NT2/D1 (cell line): ENCODE data around the gene BFSP1.

Experiments
- SUZ12 ChIP-seq: IDR thresholded peaks from 2 replicates; pipeline ENCODE4 v1.6.1; 2011; ENCODE audit not compliant: insufficient read length, insufficient read depth; ENCODE audit errors: extremely low read depth
- YY1 ChIP-seq: IDR thresholded peaks from 2 replicates; pipeline ENCODE4 v1.6.1; 2011; ENCODE audit not compliant: insufficient read length, insufficient read depth
- ZNF274 ChIP-seq: IDR thresholded peaks from 2 replicates; pipeline ENCODE4 v1.6.1; 2011; ENCODE audit warnings: mild to moderate bottlenecking, low read depth, low read length

DNA sequence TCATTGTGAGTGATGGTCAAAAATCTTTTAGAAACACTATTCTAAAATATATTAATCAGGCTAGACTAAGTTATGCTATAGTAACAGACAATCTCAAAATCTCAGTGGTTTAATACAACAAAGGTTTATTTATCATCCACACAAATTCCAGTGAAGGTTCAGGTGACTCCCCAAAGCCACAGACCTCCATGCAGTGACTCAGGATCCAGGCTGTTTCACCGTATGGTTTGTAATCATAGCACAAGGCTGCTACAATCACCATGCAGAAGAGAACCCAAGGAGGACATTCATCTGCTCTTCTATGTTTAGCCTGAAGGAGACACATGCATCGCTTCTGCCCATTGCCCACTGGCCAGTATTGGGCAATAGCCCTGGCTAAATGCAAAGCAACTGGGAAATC is 46.2 kb downstream of the BFSP1 start:
- TF ChIP-seq SUZ12: no peak
- no peak for TF ChIP-seq YY1
- no peak for TF ChIP-seq ZNF274
